K562 treated with DMSO at 1 percent for 12 hours (cell line): Measurements from ENCODE around the gene MCF2. TPM values are rescaled to one million over a fixed set of nuclear protein-coding genes. Genes with fewer than 3 reads are reported as not detected.

ENCODE experiments used
- total RNA-seq: library from RNA; unstranded; fragments of 300-600 nt; gene quantifications from 2 replicates; pipeline ENCODE4 v1.2.3, GENCODE V29; 2022; ENCODE audit not compliant: insufficient read depth

MCF2 gene, protein sequence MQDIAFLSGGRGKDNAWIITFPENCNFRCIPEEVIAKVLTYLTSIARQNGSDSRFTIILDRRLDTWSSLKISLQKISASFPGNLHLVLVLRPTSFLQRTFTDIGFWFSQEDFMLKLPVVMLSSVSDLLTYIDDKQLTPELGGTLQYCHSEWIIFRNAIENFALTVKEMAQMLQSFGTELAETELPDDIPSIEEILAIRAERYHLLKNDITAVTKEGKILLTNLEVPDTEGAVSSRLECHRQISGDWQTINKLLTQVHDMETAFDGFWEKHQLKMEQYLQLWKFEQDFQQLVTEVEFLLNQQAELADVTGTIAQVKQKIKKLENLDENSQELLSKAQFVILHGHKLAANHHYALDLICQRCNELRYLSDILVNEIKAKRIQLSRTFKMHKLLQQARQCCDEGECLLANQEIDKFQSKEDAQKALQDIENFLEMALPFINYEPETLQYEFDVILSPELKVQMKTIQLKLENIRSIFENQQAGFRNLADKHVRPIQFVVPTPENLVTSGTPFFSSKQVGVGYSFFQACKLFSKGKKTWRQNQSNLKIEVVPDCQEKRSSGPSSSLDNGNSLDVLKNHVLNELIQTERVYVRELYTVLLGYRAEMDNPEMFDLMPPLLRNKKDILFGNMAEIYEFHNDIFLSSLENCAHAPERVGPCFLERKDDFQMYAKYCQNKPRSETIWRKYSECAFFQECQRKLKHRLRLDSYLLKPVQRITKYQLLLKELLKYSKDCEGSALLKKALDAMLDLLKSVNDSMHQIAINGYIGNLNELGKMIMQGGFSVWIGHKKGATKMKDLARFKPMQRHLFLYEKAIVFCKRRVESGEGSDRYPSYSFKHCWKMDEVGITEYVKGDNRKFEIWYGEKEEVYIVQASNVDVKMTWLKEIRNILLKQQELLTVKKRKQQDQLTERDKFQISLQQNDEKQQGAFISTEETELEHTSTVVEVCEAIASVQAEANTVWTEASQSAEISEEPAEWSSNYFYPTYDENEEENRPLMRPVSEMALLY
- total RNA-seq, result not detected in 2 replicates

GRCh38 chrX:139708067-139708466 is at the start of gene MCF2:
MCF2 (minus strand) TSS chrX:139708167; CDS start chrX:139651744, 56,423 bp downstream.

Other genes starting within 250 kb of the MCF2 start
- gene F9, start 177.4 kb downstream of the MCF2 start, total RNA-seq, result not detected in 2 replicates
- 4.6 and 15.2 TPM in 2 replicates for gene ATP11C, start 224.9 kb upstream of the MCF2 start, total RNA-seq